ENCODE measurements around the gene PKP2. TPM values are rescaled to one million over a fixed set of nuclear protein-coding genes. Genes with fewer than 3 reads are reported as not detected.

The PKP2 gene
- total and polyA plus RNA-seq, 2 of the 13 experiments (the other 11 are each of a cell fraction or from before 2014, with no cell fraction given) = 15.1 to 25.3 TPM

- no peak for TF ChIP-seq ZNF142 (CRISPR knock-in tag; IDR thresholded peaks at IDR 0.05)
- TF ChIP-seq MIER3 (CRISPR knock-in tag; IDR thresholded peaks at IDR 0.05; ENCODE audit: borderline replicate concordance) = no peak
- no peak for TF ChIP-seq ZNF570 (CRISPR knock-in tag; IDR thresholded peaks at IDR 0.05; ENCODE audit: borderline replicate concordance)
- TF ChIP-seq RBFOX2 (IDR thresholded peaks at IDR 0.05; ENCODE audit: low read depth, low read length) = peak; percentile 64
- TF ChIP-seq DPF2 (CRISPR knock-in tag; IDR thresholded peaks at IDR 0.05; ENCODE audit: borderline replicate concordance, low read depth) = no peak
- TF ChIP-seq ZNF20 (CRISPR knock-in tag; IDR thresholded peaks at IDR 0.05) = no peak
- no peak for TF ChIP-seq SMAD9 (CRISPR knock-in tag; IDR thresholded peaks at IDR 0.05)
- no peak for TF ChIP-seq MYC (CRISPR knock-in tag; IDR thresholded peaks at IDR 0.05; ENCODE audit: borderline replicate concordance)
- TF ChIP-seq ZNF792 (CRISPR knock-in tag; IDR thresholded peaks at IDR 0.05) = no peak; the same call in 1 of the 2 replicates
- no peak for TF ChIP-seq IKZF4 (CRISPR knock-in tag; IDR thresholded peaks at IDR 0.05; ENCODE audit: borderline replicate concordance, low read depth, not compliant biosample characterization)
- no peak for TF ChIP-seq PLRG1 (conservative IDR thresholded peaks at IDR 0.05)
- TF ChIP-seq ATM (IDR thresholded peaks at IDR 0.05; ENCODE audit: borderline replicate concordance) = no peak
- no peak for TF ChIP-seq TCF12 (IDR thresholded peaks at IDR 0.05)
- no peak for TF ChIP-seq TCF12 (CRISPR knock-in tag; IDR thresholded peaks at IDR 0.05)
- TF ChIP-seq RNF219 (CRISPR knock-in tag; IDR thresholded peaks at IDR 0.05) = 0 out of 2 replicates have a peak, but pooled peaks have one; percentile 57
- TF ChIP-seq HNRNPL (IDR thresholded peaks at IDR 0.05; ENCODE audit: low read depth, low read length) = no peak
- no peak for TF ChIP-seq IKZF1 (IDR thresholded peaks at IDR 0.05)
- no peak for TF ChIP-seq ZNF414 (CRISPR knock-in tag; IDR thresholded peaks at IDR 0.05)
- TF ChIP-seq ZNF83 (CRISPR knock-in tag; IDR thresholded peaks at IDR 0.05; ENCODE audit: borderline replicate concordance) = no peak
- TF ChIP-seq AHR (CRISPR knock-in tag; IDR thresholded peaks at IDR 0.05) = no peak
- TF ChIP-seq REPIN1 (CRISPR knock-in tag; IDR thresholded peaks at IDR 0.05; ENCODE audit: borderline replicate concordance, low read depth) = no peak; the same call in 1 of the 2 replicates
- no peak for TF ChIP-seq ZNF605 (CRISPR knock-in tag; IDR thresholded peaks at IDR 0.05)
These were observed 140.7 kb downstream of the PKP2 start, which contains the start of gene YARS2 (continued) for GRCh38 chr12:32755654-32756475.
